GM18858 (cell line): ENCODE data around the gene KRTAP16-1.
"Not testable (repeated sequence)": the region's sequence is repeated elsewhere in the genome, so short reads cannot be mapped to it uniquely, and the experiment has no call there.

Experiments
- ATAC-seq: cut with Tn5 transposase; IDR thresholded peaks from one replicate; pipeline ENCODE4 v1.9.1; 2021; ENCODE audit not compliant: unreplicated experiment

The KRTAP16-1 gene, protein sequence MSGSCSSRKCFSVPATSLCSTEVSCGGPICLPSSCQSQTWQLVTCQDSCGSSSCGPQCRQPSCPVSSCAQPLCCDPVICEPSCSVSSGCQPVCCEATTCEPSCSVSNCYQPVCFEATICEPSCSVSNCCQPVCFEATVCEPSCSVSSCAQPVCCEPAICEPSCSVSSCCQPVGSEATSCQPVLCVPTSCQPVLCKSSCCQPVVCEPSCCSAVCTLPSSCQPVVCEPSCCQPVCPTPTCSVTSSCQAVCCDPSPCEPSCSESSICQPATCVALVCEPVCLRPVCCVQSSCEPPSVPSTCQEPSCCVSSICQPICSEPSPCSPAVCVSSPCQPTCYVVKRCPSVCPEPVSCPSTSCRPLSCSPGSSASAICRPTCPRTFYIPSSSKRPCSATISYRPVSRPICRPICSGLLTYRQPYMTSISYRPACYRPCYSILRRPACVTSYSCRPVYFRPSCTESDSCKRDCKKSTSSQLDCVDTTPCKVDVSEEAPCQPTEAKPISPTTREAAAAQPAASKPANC

GRCh38 chr17:41308918-41309359 lies at the start of gene KRTAP16-1:
Gene KRTAP16-1 (minus strand): TSS chr17:41309309. CDS start chr17:41309253, 56 bp downstream.
- no peak for ATAC-seq

- ATAC-seq = no peak
These were observed 45.4 kb upstream of the KRTAP16-1 start for GRCh38 chr17:41354536-41354935.

DNA sequence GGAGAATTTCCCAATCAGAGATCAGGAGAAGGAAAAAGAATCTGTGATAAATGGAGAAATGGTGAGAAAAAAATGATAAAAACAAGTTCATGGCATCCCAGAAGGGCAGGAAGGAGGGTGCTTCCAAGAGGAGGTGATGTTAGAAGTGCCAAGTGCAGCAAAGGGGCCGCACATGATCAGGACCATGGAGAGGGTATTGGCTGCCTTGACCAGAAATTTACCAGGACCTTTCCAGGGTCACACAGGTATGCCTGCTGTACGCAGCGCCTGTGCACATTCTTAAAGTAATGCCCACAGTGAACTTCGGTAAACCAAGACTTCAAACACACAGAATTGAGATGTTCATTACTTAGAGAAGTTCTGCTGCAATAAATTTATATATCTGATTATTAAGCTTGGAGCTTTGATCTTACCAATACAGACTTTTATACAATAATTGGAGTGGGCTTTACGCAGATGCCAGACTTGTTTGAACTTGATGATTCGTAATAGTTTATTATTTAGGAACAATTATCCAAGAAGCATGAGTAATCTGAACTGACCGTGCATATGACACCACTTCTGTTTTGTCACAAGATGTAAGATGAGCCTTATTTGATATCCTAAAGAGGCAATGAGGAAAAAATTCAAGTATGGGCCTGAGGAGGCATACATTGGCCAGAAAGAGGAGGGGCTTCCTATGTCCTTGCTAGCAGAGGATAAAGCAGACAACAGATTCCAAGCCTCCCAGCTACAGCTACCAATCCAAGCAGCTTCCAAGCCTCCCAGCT lies 43.7 kb upstream of the KRTAP16-1 start:
- ATAC-seq = no peak

- ATAC-seq = no peak
These were observed 42.1 kb upstream of the KRTAP16-1 start for GRCh38 chr17:41351177-41351576.

DNA sequence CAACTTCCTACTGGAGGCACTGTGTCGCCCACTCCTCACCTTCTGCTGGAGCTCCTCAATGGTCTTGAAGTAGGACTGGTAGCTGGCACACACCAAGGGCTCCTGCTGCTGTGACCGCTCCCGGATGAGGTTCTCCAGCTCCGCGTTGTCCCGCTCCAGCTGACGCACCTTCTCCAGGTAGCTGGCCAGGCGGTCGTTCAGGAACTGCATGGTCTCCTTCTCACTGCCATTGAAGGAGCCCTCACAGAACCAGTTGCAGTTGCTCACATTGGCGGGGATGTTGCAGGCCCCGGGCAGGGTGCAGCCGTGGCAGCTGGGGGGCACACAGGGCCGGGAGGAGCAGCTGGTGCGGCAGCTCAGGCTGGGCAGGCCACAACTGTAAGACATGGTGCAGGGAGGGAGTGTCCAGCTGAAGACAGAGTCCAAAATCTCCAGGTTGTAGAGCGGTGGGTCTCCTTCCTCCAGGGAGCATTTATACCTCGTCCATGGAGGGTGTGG lies 41.3 kb upstream of the KRTAP16-1 start, which contains the start of gene KRT33A:
KRT33A (minus strand) TSS at position 448 of the 498 bp plus-strand sequence; CDS start at position 387, 61 bp downstream.
- ATAC-seq = not testable (repeated sequence)

DNA sequence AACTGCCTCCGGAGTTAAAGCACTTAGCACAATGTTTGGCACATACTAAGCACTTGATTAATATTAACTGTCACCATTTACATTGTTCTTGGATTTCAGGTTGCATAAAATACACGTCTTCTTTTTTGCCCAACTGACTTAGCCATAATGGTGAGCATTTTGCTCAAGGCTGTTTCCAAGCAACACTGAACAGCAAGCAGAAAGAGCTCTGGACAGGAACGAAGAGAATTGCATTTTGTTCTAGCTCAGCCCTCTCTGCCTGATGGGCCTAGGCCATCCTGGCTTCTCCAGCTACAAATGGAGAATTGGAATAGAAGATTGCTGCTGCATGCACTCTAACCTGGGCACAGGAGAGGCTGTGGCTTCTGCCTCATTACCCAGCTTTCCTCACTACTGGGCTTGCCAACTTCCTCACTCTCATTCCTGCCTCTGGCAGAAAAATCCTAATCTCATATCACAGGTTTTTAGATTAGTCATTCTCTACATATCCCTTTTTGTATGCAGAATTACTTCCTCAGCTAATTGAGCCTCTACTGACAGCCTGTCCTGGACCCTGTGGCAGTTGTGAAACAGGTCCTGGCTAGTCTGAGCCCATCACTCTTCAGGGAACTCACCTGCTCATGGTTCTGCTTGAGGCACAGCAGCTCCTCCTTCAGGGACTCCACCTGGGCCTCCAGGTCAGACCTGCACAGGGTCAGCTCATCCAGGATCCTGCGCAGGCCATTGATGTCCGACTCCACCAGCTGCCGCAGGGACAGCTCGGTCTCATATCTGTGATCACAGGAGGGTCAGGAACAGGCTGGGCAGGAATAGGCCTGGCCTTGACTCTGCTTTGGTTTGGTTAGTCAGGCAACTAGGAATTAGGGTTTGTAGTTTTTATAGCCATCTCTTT lies 39.0 kb upstream of the KRTAP16-1 start:
- ATAC-seq = no peak

GRCh38 chr17:41346421-41346820 lies 37.3 kb upstream of the KRTAP16-1 start:
- not testable (repeated sequence) for ATAC-seq

GRCh38 chr17:41345992-41346391 lies 36.9 kb upstream of the KRTAP16-1 start:
- no peak for ATAC-seq

- ATAC-seq = no peak
These were observed 33.9 kb upstream of the KRTAP16-1 start for GRCh38 chr17:41343029-41343428.

DNA sequence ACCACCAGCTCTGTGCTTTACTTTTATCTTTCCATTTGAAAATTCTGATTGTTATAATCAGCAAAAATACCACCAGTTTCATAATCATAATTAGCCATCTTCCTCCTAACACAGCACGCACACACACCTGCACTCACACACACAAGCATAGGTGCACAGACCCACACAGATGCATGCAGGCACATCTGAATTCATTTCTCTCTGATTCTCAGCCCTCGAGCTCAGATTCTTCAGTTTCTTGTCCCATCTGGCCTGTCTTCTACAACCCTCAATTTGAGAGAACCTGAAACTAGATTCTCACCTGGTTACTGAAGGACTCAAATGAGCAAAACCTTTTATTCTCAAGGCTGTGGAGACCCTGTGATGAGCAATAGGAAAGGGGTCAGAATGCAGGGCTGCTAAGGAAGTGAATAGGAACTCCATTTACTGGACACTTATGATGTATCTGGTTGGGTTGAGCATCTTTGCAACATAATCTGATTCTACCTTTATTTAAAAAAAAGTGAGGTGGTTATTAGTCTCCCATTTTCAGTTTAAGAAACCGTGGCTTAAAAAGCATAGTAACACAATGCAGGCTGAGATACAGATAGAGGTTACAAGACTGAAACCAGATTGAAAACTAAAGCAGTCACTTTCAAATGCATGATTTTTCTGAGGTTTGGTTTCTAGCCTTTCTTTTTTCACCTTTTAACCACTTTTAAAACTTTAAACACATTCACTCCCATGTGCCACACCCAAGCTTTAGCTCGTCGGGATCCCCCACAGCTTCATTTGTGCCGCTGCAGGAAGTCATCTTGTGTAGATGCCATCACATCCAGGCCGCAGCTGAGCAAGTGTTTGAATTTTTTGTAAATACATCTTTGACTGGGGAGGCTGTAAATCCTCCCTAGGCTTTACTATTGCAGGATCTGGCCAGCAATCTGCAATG lies 32.1 kb upstream of the KRTAP16-1 start:
- no peak for ATAC-seq

DNA sequence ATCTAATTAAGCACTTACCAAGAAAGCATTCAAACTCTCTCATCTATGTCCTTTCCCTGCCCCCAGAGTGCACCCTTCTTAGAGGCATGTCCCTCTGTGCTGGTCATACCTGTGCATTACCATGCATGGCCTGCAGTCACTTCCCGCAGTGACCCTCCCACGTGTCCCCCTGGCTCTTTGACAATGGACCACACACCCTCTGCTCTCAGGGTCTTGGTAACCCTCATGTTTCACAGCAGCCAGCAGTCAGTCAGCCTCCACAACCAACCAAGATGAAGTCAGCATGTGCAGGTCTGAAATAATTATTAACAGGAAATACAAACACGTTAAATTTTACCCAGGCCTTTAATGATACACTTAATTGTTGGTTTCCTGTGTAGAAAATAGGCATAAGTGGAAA lies 31.4 kb upstream of the KRTAP16-1 start:
- ATAC-seq = no peak

DNA sequence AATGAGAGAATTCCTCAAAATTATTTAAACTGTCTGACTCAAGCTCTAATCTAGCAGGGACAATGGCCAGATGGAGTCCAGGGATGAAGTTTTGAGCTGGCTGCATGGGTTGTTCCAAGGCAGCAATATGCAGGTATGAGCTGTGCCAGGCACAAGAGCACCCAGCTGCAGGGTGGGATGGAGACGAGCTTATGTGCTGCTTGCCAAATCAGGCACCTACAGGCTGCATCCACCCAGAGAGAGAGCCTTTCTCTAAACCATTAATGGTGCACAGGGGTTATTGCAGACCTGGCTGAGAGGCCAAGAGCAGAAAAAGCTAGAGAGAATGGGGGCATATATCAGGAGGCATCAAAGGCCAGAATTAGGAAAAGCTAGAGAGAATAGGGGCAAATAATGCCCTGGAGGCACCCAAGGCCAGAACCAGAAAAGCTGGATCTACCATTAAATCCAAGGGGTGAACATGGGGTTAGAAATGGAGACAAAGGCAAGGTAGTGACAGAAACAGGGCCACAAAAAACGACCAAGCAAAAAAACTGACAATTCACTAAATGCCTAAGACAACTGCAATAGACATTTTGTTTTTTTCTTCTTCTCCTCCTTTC lies 30.6 kb upstream of the KRTAP16-1 start:
- no peak for ATAC-seq

DNA sequence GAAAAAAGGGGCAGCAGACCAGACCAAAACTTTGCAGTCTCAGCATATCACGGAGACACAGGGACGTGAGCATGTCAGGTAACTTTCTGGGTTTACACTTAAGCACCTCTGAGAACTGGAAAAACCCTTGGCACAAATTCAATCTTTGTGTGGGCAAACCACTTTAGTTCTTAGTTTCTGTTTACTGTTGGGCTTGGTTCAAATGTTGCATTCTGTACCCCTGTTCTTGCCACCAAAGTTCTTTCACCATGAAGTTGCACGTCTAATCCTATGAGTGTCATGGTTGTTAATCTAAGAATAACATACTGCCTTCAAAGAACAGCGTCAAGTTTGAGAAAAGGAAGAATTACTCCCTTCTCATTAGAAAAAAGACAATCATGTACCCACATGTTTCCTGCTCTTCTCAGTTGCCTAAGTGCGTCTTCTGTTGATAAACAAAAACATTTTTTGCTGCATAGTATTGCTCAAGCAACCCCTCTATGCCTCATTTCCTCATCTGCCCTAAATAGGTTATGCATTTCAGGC lies 29.9 kb upstream of the KRTAP16-1 start:
- ATAC-seq = no peak

DNA sequence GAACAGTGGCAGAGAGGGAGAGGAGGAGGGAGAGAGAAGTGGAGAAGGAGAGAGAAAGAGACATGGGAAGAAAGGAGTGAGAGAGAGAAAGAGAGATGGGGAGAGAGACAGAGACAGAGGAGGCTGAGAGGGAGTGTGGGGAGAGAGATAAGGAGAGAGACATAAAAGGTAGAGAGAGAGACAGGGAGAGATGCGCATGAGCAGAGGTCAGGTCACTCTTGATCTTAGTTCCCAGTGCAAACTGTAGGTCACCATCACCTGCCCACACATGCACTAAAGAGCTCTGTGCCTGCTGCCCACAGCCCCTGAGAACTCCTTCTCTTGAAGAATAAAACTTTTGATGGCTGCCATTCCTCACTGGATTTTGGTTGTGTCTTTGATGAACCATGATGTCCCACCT lies 26.6 kb upstream of the KRTAP16-1 start:
- ATAC-seq = no peak

DNA sequence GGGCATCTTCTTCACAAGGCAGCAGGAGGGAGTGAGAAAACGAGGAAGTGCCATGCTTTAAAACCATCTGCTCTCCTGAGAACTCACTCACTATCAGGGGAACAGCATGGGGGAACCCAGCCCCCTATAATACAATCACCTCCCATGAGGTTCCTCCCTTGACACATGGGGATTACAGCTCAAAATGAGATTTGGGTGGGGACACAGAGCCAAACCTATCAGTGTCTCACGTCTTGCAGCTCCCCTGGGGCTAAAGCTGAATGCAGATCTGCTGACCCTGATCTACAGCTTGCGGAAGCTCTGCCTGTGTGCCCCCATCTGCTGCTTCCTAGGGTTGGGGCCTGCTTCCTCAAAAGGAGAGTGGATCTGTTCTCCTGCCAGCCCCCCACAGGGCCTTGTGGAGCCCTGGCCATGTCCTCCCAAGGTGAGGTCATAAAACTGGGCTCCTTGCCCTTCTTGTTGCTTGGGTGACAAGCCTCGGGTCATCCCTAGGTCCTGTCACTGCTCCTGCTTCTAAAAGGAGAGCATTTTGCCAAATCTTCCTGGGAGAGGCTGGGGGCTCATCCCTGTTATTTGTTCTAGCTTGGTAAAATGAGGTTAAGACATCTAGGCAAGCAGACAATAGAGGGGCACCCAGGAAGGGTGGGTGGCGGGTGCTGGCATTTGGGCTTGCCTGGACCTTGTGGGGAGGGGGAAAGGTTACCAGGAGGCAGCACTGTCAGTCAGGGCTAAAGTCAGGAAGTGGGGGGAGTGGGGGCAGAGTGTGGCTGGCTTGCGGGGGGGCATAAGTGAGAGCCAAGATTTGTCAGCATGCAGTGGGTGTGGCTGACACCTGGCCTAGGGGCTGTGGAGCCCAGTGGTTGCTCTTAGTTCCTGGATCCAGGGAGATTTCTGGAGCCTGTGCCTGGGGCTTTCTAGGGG lies 25.5 kb upstream of the KRTAP16-1 start:
- ATAC-seq = no peak

DNA sequence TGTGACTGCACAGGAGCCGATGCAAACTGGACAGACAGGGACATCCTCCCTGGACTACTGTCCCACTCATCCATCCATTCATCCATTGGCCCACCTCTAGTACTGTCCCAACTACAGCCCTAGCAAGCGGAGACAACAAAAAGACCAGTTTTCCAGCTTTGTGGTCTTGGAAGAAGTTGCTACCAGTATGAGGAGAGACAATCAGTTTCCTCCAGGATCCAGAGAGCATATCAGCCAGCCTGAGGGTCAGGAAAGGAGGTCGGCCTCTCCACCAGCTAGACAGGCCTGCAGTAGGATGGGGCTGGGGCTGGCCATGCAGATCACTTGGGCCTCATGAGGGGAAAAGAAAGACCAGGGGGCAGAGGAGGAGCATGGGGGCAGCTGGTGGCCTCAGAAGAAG lies 24.7 kb upstream of the KRTAP16-1 start:
- no peak for ATAC-seq

DNA sequence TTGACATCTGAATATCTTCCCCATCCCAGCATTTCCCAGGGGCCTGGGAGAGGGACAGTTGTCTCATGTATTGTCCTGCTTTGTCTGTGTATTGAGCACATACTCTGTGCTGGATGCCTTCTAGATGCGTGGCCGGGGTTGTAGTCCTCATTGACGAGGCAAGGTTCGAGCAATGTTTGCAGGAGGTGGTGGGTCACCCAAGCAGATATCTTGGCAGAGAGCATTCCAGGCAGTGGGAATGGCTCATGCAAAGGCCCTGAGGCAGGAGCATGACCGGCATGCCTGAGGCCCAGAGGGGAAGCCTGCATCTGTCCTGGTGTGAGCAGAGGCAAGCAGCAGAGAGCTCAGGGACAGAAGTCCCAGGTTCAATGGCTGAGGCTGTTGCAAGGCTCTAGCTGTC lies 24.0 kb upstream of the KRTAP16-1 start:
- ATAC-seq = no peak

DNA sequence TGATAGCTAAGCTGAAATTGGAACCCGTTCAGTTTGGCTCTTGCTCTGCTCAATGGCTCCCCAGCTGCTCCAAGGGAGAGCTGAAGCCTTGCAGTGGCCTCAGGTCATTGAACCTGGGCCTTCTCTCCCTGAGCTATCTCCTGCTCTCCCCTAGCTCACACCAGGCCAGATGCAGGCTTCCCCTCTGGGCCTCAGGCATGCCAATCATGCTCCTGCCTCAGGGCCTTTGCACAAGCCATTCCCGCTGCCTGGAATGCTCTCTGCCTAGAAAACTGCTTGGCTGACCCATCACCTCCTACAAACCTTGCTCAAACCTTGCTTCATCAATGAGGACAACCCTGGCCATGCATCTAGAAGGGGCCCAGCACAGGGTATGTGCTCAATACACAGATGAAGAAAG lies 23.1 kb upstream of the KRTAP16-1 start:
- ATAC-seq = no peak
